Right lobe of liver (tissue), 4 donors: ENCODE results near the gene FOXP1.

Experiments used
- CTCF ChIP-seq, 4 donors: fragments of 200-600 bp in 3 of 4; fragments of 450-650 bp in 1 of 4; IDR thresholded peaks; one replicate each; pipeline versions ENCODE4 v1.5.1 to v1.8.0; 2016 to 2022; ENCODE audit warnings: antibody characterized with exemption in 4 of 4, mild to moderate bottlenecking in 2 of 4
- POLR2A ChIP-seq: fragments of 450-650 bp; IDR thresholded peaks from one replicate; pipeline ENCODE4 v1.6.1; 2017; ENCODE audit warnings: antibody characterized with exemption, mild to moderate bottlenecking
- donor health status: DM: no; HTN: no; CAD: no.
- donor health status: DM: no; HTN: no; CAD: no.
- donor health status: DM: no; HTN: yes; CAD: no.

DNA sequence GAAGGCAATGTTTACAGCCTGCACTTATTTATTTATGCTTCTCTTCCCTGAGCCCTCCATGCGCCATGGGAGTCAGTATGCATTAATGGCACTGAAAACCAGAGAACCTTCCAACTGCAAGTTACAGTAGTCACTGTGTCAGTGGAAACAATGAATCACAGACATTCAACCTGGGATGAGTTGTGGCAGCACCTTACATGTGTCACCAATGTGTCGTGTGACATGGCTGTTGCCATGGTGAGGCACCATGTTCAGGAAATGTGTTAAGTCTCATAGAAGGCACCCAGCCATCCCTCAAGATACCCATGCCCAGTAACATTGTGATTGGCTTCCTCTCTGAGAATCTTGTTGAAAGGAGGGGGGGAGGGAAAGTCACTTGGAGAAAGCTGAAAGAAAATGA lies 105.0 kb downstream of the FOXP1 start:
- no peak for TF ChIP-seq CTCF (IDR thresholded peaks at IDR 0.05)
- TF ChIP-seq POLR2A: no peak
